Spleen (tissue), 7 donors: ENCODE data around the gene PEAK1.

Source experiments
- CTCF ChIP-seq, 11 experiments: fragments of 200-600 bp in 7 of 11; fragments of 450-650 bp in 4 of 11; sonication (generic) in 4 of 11; IDR thresholded peaks in 8 of 11; conservative IDR thresholded peaks in 3 of 11; 1 replicate in 7 of 11; 2 replicates in 4 of 11; pipeline versions ENCODE4 v1.4.0 to v1.8.0; 2016 to 2021; ENCODE audit warnings: antibody characterized with exemption in 11 of 11, inconsistent platforms in 4 of 11, mild to moderate bottlenecking in 1 of 11
- POLR2A ChIP-seq, 3 donors: fragments of 450-650 bp; IDR thresholded peaks; one replicate each; pipeline ENCODE4 v1.5.1; 2017; ENCODE audit warnings: antibody characterized with exemption in 3 of 3, mild to moderate bottlenecking in 1 of 3
- POLR2AphosphoS5 ChIP-seq, 3 donors: sonication (generic); formaldehyde crosslinking; IDR thresholded peaks; one replicate each; pipeline ENCODE4 v1.5.1; 2017; ENCODE audit warnings: antibody characterized with exemption in 3 of 3
- donor health status: DM: no; HTN: no; CAD: no; lungs with moderate emphysema.
- donor health status: DM: no; HTN: no; CAD: no.
- donor health status: DM: no; HTN: no; CAD: no.

GRCh38 chr15:77426377-77426776, 6.5 kb upstream of the PEAK1 start:
- no peak for TF ChIP-seq CTCF (IDR thresholded peaks at IDR 0.05 in 8 of 11, conservative IDR thresholded peaks at IDR 0.05 in 3 of 11)
- TF ChIP-seq POLR2A (IDR thresholded peaks at IDR 0.05): no peak
- TF ChIP-seq POLR2AphosphoS5 (IDR thresholded peaks at IDR 0.05): no peak
